ENCODE data around the gene ZFY.

DNA sequence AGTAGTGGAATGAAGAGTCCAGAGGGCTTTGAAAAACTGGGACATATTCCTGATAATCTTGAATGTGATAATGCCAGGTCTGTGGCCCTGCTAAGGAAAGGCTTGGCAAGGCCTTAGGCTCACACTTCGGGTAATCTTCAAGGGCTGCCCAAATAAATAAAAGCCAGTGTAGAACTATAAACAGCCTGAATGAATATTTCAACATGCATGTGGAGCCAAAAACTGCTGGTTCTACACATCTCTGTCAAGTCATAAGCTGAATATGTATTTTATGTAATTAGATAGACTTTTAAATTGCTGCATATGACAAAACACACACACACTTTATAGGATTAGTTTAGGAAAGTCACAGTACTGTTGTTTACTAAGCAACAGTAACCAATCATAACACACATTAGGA lies 30.4 kb downstream of the ZFY start:
- TF ChIP-seq SRF (IDR thresholded peaks at IDR 0.05; ENCODE audit: low read depth, low read length) (no peak), SP2 (IDR thresholded peaks at IDR 0.05; ENCODE audit: low read length) (no peak), EGR1 (IDR thresholded peaks at IDR 0.05; ENCODE audit: borderline replicate concordance, low read depth, low read length) (no peak)

Measured in H1 (cell line).